LHCN-M2 (cell line): Measurements from ENCODE around the gene YBX2. TPM values are rescaled to one million over a fixed set of nuclear protein-coding genes. Genes with fewer than 3 reads are reported as not detected.

Source experiments
- DNase-seq: peaks from one replicate; pipeline ENCODE4 v3.0.0-alpha.2; 2012; ENCODE audit warnings: low read depth
- total RNA-seq: library from RNA; depleted of rRNA; stranded (reverse); fragments of >200 nt; gene quantifications from 2 replicates; pipeline ENCODE4 v1.2.3, GENCODE V29; 2014

YBX2 gene
- total RNA-seq, 1 experiment from 2014 or later: not detected

DNA sequence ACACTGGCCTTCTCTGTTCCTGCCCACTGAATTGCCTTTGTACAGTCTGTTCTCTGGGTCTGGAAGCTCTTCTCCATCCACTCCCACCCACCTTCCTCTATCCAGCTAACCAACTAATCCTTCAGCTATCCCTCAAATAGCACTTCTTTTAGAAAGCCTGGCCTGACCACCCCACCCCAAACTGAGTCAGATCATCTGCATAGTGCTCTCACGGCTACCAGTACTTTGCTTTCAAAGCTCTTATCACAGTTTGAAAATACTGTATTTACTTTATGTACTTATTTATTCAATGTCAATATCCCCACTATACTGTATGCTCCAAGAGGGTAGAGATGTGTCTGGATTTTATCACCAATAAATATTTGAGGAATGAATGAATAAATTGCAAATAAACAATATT, 27.7 kb downstream of the YBX2 start:
- peak; percentile 19 for DNase-seq

GRCh38 chr17:7263801-7264078, 30.7 kb downstream of the YBX2 start:
- DNase-seq: no peak

DNA sequence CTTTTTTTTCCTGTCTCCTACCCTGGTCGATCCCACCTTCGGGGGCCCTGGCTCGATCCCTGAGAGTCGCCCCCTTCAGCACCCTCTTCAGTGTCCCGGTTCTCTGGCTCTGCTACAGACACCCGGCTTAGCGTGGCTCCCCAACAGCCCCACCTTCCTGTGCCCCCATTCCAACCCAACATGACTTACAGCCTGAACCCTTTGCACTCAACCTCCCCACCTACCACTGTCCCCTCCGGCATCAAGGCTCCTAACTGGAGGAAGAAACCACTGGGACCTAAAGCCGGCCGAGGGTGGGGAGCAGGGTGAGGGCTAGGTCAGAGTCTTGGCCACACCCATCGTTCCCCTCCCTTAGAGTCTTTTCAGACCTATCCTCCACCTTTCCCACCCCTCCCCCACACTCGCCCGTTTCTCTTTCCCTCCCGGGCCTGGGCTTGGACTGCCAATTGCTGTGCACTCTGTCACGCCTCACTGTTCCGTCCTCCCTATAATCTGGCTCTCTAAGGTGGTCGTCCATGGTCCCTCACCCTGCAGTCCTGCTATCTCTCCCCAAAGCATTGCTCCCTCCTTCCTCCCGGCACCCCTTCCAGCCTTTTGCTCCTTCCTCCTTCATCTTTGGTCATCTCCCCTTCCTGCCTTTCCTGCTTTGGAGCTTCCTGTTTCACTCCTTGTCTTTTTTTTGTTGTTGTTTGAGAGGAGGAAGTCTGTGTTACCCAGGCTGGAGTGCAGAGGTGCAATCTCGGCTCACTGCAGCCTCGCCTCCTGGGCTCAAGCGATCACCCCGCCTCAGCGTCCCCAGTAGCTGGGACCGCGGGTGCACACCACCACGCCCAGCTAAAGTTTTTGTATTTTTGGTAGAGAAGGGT, 31.3 kb downstream of the YBX2 start:
- DNase-seq: no peak

- DNase-seq: no peak
Observed at GRCh38 chr17:7262192-7262934, 32.1 kb downstream of the YBX2 start, which contains the start of gene CLDN7. Gene CLDN7, minus strand, starts transcription at chr17:7262478. Its CDS starts 435 bp downstream, at chr17:7262043.

GRCh38 chr17:7261379-7262191, 32.9 kb downstream of the YBX2 start:
- DNase-seq: no peak

DNA sequence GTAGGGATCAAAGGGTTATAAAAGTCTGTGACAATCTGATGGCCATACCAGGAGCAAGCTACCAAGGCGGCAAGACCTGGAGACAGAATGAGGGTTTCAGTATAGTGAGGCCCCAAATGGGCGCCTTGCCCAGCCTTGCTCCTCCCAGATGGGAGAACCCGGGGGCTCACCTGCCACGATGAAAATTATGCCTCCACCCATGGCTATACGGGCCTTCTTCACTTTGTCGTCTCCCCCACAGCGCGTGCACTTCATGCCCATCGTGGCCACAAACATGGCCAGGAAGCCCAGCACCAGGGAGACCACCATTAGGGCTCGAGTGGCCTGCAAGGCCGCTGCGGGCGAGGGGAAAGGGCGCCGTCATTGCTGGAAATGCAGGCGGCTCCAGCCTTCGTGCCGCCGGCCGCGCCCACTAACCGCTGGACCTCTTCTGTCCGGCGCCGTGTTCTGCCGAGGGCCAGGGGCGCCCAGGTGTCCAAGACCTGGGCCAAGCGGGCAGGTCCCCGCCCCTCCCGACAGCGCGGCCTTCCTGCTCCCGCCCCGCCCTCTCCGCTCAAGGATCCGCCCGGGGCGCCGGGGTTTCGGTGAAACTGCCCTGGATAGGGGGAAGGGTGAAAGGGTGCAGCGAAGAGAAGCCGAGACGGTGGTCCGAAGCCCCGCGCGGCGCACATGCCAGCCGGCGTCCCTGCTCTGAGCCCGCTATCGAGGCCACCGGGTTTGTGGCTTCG, 33.6 kb downstream of the YBX2 start:
- DNase-seq: no peak

DNA sequence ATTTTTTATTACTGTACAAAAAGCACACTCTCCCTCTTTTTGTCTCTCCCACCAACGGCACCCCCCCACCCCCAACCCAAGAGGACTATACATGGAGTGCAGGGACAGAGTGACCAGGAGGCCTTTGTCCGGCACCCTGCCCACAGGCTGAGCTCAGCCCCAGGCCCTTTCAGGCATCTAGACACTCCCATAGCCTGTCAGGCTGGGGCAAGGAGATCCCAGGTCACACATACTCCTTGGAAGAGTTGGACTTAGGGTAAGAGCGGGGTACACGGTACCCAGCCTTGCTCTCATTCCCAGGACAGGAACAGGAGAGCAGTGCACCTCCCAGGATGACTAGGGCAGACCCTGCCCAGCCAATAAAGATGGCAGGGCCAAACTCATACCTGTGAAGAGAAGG, 34.3 kb downstream of the YBX2 start:
- no peak for DNase-seq

DNA sequence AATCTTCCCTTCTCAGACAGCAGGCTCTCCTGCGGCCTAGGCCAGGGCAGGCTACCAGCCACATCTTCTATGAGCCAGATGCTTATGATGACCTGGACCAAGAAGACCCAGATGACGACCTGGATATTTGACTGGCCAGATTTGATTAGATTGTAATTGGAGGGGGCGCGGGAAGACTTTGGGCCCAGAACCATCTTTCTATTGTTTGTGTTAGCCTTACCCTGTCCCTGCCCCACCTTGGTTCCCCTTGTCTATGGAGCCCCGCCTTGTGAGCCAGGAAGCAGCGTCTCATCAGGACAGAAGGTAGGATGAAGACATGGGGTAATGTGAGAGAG, 34.9 kb downstream of the YBX2 start:
- no peak for DNase-seq

DNA sequence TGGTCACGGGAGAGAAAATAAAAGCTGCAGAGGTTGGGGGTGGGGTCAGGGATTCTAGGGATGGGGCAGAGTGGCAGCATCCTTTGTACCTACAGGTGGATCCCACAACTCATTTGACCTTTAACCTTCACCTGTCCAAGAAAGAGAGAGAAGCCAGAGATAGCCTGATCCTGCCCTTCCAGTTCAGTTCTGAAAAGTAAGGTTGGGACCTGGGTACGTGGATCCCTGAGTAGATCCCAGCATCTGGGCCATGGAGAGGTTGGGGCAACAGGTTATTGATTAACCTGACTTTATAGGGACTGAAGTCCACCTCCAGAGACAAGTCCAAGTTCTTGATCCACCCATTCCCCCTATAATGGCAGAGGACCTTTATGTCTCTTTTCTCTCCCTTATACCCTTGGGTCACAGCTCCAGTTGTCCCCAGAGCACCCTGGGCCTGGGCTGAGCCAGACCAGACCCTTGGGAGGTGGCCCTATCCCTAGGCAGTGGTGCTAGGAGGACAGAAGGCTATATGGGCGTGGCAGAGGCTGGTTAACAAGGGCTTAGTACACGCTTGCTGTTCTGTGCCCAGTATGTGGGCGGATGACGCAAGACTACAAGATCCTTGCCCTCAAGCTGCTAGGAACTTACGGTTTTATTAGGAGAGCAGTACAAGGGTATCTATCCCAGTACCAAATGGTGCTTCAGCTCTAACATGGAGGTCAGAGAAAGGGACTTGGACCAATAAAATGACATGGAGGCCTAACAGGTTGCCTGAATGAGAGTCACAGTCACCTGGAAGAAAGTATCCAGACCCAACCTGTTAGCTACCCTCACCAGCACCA, 35.5 kb downstream of the YBX2 start:
- DNase-seq: peak; percentile 46

DNA sequence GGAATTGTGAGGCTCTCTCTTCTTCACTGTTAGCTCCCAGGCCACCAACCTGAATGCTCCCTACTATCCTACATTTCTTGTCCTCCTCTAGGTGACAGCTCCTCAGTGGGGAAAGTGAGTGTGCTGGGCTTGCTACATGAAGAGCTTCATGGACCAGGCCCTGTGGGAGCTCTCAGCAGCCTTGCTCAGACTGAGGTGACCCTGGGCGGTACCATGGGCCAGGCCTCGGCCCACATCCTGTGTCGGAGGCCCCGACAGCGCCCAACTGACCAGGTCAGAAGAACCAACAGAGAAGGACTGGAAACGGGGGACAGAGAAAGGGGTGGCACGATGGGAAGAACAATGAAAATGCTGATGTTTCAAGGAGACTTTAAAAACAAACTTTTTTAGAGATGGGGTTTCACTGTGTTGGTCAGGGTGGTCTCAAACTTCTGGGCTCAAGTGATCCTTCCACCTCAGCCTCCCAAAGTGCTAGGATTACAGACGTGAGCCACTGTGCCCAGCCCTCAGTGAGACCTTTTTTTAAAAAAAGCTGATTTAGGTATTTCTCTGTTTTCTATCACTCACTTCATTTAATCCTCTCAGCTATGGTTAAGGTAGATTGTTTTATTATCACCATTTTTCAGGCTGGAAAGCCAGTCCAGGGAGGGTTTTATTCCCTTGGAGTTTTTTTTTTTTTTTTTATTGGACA, 37.5 kb downstream of the YBX2 start:
- no peak for DNase-seq

GRCh38 chr17:7254511-7254910, 39.9 kb downstream of the YBX2 start:
- no peak for DNase-seq

DNA sequence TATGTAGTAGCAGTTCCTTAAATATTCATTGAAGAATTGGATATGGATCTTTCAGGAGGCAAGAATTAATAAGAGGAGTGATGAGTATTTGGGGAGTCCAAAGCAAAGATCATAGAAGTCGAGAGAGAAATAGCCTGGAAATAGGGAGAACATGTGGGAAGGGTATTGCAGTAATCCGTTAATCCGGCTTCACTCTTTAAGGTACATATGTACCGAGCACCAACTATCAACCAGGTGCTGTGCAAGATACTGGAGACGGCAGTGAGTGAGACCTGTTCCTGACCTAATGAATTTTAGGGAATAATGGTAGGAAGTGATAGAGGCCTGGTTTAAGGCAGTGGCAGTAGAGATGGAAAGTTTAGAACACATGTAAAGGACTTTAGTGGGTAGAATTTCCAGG, 41.4 kb downstream of the YBX2 start:
- DNase-seq: no peak

GRCh38 chr17:7252176-7253043, 42.0 kb downstream of the YBX2 start, which contains the start of gene ELP5:
Gene ELP5, plus strand, starts transcription at chr17:7252215. Its CDS starts 336 bp downstream, at chr17:7252551.
- peak; percentile 94 for DNase-seq

GRCh38 chr17:7251661-7252175, 42.7 kb downstream of the YBX2 start, which contains the start of gene CTDNEP1:
Gene CTDNEP1, minus strand, starts transcription at chr17:7251734. Its CDS starts 438 bp downstream, at chr17:7251296.
- peak; percentile 100 for DNase-seq

DNA sequence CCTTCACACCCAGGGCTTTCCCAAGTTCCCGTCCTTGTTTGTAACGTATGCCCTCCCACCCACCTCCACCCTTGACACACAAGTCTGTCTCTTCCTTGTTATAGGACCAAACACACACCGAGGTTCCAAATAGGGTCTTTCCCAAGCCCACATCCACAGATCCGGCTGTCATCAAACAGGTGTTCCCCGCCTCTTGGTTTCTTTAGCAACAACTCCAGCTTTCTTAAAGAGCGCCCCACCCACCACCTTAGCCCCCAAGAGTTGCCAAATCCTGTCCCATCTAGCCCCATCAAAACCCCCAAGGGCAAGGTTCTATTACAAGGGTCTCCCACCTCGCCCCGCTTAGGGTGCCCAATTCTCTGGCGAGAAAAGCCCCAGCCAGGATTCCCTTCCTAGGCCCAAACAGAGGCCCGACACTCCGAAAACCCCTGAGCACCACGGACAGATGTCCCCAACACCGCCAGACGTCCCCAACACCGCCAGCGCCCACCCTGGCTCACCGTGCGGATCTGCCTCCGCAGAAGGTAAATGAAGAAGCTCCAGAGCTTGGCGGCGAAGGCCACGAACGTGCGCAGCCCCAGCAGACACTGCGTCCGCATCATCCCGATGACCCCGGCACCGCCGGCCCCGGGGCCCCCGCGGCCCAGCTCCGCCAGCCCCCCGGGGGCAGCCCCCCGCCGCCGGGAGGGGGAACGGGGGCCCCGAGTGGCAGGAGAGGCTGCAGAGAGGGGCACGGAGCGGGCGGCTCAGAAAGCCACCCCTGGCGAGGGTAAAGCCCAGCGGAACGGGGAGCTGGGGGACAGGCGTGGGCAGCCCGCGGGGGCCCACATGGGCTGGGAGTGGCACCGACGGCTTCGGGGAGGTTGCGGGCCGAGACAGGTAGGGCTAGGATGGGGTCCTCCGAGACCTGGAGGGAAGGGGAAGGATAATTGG, 43.5 kb downstream of the YBX2 start:
- DNase-seq: no peak

GRCh38 chr17:7249830-7250229, 44.6 kb downstream of the YBX2 start:
- no peak for DNase-seq

DNA sequence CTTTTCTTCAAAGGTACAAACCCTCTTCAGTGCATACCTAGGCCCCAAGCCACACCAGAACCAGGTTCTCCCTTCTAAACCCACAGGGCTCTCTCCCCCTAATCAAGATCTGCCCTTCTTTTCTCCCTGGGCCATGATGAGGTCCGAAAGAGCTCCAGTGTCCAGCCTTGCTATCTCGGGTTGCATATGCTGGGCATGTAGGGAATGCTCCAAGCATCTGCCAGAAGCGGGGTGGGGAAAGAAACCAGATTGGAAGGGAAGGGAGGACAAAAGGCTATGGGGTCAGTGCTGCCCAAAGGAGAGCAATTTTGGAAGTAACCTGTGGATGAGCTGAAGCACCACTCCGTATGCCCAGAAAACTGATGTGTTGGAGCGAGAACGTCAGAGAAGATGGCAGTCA, 45.2 kb downstream of the YBX2 start:
- no peak for DNase-seq
